ENCODE measurements around the gene ANTXR2. TPM values are rescaled to one million over a fixed set of nuclear protein-coding genes. Genes with fewer than 3 reads are reported as not detected.

ANTXR2 gene
- total RNA-seq, 6 experiments from 2014 or later, result 24.5 to 86.0 (median 33.7) TPM

DNA sequence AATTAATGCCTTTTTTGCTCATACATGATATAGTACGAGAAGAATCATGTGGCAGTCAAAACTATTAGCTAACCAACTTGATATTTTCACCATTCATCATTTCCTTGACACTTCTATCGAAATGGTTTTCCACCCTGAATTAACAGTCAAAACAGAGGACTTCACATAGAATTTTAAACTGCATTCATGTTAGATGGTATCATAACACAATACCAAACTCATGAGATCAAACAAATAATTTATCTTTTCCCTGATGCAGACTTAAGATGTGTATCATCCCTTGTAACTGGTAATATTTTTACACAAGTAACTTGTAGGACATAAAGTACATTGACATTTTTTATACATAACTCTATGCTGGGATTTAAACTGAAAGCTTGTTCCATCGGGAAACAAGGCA is 18.2 kb upstream of the ANTXR2 start:
- no peak overlapping the region for H3K4me3 ChIP-seq
- no peaks in the 10 kb centered on the region for H3K4me1 ChIP-seq
- ATAC-seq (no peak), DNase-seq (no peak)
- H3K9me3 ChIP-seq, result no peaks in the 10 kb centered on the region
- H3K27ac ChIP-seq, result no peak overlapping the region
- no peaks in the 10 kb centered on the region for H3K27me3 ChIP-seq
- 68% methylated on average over 3 of the region's 3 CpGs for WGBS (ENCODE audit: insufficient coverage, low coverage, low lambda C conversion rate, missing lambda C conversion rate)
- TF ChIP-seq, protein P1, sequence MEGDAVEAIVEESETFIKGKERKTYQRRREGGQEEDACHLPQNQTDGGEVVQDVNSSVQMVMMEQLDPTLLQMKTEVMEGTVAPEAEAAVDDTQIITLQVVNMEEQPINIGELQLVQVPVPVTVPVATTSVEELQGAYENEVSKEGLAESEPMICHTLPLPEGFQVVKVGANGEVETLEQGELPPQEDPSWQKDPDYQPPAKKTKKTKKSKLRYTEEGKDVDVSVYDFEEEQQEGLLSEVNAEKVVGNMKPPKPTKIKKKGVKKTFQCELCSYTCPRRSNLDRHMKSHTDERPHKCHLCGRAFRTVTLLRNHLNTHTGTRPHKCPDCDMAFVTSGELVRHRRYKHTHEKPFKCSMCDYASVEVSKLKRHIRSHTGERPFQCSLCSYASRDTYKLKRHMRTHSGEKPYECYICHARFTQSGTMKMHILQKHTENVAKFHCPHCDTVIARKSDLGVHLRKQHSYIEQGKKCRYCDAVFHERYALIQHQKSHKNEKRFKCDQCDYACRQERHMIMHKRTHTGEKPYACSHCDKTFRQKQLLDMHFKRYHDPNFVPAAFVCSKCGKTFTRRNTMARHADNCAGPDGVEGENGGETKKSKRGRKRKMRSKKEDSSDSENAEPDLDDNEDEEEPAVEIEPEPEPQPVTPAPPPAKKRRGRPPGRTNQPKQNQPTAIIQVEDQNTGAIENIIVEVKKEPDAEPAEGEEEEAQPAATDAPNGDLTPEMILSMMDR (IDR thresholded peaks at IDR 0.05), result no peak
- TF ChIP-seq POLR2A (IDR thresholded peaks at IDR 0.05), result no peak
- intact Hi-C loops (cut with DNase I), result no loop called here
- H3K36me3 ChIP-seq, result no peaks in the 10 kb centered on the region

DNA sequence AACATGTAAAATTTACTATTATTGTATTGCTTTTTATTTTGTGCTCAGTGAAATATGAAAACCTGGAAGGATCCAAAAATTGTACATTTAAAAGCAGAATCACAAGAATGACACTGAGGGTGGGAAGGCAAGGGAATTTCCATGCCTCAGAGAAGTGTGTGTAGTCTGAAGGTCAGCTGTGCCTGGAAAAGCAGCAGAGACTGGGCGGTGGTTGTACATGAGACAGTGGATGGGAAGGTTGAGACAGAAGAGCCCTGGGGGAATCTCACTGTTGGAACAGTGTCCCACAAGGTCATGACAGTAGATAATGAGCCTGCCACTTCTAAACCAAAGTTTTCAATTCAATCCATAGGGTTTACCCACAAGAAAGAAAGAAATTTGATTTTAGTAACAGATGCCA is 17.1 kb upstream of the ANTXR2 start:
- WGBS (ENCODE audit: insufficient coverage, low coverage, low lambda C conversion rate, missing lambda C conversion rate), result 83% methylated on average over 1 of the region's 1 CpG
- ATAC-seq, result no peak
- H3K9me3 ChIP-seq, result no peaks in the 10 kb centered on the region

DNA sequence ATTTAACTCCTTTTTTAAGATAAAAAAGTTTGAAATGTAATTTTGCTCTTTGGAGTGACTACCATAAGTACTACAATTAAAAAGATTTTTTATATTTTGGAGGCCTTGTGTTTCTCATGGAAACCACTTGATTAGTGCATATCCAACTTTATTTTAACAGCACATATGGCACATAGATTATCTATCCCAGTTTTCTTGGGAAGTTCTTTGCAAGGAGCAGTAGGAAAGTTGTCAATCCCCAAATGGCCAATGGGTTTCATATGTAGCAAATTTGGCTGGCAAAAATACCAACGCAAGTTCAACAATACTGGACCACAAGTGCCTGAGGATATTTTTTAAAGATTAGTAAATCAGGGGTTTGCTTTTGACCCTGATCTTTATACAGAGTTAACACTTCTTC is 15.4 kb upstream of the ANTXR2 start:
- Histone ChIP-seq H3K27ac (no peak overlapping the region), H3K27me3 (no peaks in the 10 kb centered on the region), H3K9me3 (no peaks in the 10 kb centered on the region), H3K36me3 (no peaks in the 10 kb centered on the region), H3K4me1 (no peaks in the 10 kb centered on the region), H3K4me3 (no peak overlapping the region)
- DNase-seq (no peak), ATAC-seq (no peak)
- intact Hi-C loops (cut with DNase I), result no loop called here
- TF ChIP-seq, protein P1 (IDR thresholded peaks at IDR 0.05), result no peak
- TF ChIP-seq POLR2A (IDR thresholded peaks at IDR 0.05), result no peak
- 85% methylated on average over 1 of the region's 1 CpG for WGBS (ENCODE audit: insufficient coverage, low coverage, low lambda C conversion rate, missing lambda C conversion rate)

More for the DNA sequence above, 17.1 kb upstream of the ANTXR2 start:
- Histone ChIP-seq H3K36me3 (no peaks in the 10 kb centered on the region), H3K27ac (no peak overlapping the region), H3K4me3 (no peak overlapping the region), H3K27me3 (no peaks in the 10 kb centered on the region), H3K4me1 (no peaks in the 10 kb centered on the region)
- no peak for DNase-seq
- TF ChIP-seq, protein P1 (IDR thresholded peaks at IDR 0.05), result no peak
- no peak for TF ChIP-seq POLR2A (IDR thresholded peaks at IDR 0.05)
- intact Hi-C loops (cut with DNase I), result no loop called here

DNA sequence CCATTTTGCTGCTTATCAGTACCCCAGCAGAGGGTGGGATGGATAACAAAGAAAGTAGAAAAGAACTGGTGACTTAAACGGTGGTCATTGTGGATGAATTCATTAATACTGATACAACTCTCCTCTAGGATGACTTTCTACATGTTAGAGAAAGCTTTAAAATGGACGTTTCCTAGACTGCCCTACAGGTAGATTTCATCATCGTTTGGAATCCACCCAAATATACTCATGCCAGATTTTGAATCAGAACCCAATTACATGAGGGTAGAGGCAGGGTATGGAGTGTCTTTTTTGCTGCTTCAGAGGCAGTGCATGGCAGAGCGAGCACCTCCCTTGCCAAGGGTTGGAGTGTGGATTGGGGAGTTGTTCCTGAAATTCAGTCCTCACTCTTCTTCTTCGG is 13.3 kb upstream of the ANTXR2 start:
- WGBS (ENCODE audit: insufficient coverage, low coverage, low lambda C conversion rate, missing lambda C conversion rate), result 58% methylated on average over 5 of the region's 5 CpGs

More for the DNA sequence above, 13.3 kb upstream of the ANTXR2 start:
- Histone ChIP-seq H3K36me3 (no peaks in the 10 kb centered on the region), H3K9me3 (no peaks in the 10 kb centered on the region), H3K27me3 (no peaks in the 10 kb centered on the region), H3K4me3 (no peak overlapping the region), H3K27ac (no peak overlapping the region), H3K4me1 (no peaks in the 10 kb centered on the region)
- TF ChIP-seq, protein P1 (IDR thresholded peaks at IDR 0.05), result no peak
- TF ChIP-seq POLR2A (IDR thresholded peaks at IDR 0.05), result no peak
- intact Hi-C loops (cut with DNase I), result no loop called here
- DNase-seq (no peak), ATAC-seq (peak in 1 of 4 donors; percentile 9)

Measured in right lobe of liver (tissue), 6 donors.